Measurements from ENCODE around the gene ZNF792. TPM values are rescaled to one million over a fixed set of nuclear protein-coding genes. Genes with fewer than 3 reads are reported as not detected.
"Not testable (repeated sequence)": the region's sequence is repeated elsewhere in the genome, so short reads cannot be mapped to it uniquely, and the experiment has no call there.

ZNF792 gene
- total RNA-seq, 1 donor from 2014 or later, result 3.3 TPM

DNA sequence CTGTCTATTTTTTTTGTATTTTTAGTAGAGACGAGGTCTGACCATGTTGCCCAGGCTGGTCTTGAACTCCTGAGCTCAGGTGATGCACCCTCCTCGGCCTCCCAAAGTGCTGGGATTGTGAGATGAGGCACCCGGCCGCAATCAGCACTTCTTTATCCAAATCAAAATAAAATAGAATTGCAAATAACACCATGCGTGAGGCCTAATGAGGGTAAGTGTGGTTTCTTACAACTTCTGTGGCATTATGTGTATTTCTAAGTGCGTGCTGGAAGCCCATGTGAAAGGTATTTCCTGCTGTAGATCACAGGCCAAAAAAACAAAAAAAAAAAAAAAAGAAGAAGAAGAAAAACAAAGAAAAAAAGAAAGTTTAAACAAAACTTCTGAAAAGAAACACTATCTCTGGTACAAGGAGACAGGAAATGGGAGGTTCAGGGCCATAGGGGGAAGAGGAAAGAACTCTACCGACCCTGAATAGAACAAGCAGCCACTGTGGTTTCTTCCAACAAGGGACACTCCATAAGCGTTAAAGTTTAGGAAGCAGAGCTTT lies 33.1 kb upstream of the ZNF792 start:
- no peak overlapping the region for H3K4me3 ChIP-seq (ENCODE audit: low read depth, low read length)
- DNase-seq (ENCODE audit: low read depth), result no peak
- TF ChIP-seq, protein P1, sequence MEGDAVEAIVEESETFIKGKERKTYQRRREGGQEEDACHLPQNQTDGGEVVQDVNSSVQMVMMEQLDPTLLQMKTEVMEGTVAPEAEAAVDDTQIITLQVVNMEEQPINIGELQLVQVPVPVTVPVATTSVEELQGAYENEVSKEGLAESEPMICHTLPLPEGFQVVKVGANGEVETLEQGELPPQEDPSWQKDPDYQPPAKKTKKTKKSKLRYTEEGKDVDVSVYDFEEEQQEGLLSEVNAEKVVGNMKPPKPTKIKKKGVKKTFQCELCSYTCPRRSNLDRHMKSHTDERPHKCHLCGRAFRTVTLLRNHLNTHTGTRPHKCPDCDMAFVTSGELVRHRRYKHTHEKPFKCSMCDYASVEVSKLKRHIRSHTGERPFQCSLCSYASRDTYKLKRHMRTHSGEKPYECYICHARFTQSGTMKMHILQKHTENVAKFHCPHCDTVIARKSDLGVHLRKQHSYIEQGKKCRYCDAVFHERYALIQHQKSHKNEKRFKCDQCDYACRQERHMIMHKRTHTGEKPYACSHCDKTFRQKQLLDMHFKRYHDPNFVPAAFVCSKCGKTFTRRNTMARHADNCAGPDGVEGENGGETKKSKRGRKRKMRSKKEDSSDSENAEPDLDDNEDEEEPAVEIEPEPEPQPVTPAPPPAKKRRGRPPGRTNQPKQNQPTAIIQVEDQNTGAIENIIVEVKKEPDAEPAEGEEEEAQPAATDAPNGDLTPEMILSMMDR (conservative IDR thresholded peaks at IDR 0.05; ENCODE audit: low read depth, low read length), result no peak

DNA sequence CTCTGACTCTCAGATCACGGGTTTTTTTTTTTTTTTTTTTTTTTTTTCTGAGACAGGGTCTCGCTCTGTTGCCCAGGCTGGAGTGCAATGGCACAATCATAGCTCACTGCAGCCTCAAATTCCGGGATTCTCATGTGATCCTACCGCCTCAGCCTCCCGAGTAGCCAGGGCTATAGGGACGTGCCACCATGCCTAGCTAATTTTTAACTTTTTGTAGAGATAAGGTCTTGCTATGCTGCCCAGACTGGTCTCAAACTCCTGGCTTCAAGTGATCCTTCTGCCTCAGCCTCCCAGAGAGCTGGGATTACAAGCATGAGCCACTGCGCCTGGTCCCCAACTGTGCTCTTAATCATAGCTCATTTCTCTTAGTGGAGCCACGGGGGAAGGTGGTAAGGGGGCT lies 31.5 kb upstream of the ZNF792 start:
- no peak overlapping the region for H3K4me3 ChIP-seq (ENCODE audit: low read depth, low read length)
- DNase-seq (ENCODE audit: low read depth), result no peak

DNA sequence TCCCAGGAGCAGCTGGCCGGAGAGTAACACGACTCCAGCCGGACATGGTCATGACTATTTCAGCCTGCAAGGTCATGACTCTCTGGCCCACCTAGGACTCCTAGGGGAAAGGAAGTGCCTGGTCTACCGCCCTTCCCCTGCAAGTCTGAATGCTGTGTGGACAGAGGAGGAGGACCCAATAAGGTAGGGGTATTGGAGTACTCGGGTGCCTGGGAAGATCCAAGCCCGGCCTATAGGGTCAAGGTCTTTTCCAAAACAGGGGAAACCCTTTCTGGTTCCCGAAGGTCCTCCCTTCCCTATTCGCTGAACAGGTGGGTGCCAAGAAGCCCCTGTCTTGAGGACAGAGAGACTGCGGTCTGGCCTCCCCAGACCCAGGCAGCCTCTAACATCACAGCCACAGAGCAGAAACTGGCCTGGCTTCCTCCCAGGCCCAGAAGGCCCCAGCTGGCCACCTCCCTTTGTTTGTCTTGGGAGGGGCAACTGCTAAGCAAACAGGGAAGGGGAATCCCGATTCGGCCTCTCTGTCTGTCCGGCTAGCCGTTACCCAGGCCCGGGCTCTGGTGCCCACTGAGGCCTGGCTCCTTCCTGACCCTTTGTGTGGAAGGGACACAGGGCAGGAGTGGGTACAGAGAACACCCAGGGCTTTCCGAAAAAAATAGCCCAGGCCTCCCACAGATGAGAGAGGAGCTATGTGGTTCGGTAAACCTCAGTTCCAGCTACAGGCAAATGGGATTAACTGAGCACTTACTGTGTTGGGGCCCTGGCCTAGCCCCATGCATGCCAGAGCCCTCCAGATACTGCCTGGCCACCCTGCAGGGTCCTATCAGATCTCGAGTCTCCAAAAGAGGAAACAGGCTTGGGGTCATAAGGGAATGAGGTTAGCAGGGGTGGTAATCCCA lies 30.9 kb upstream of the ZNF792 start:
- DNase-seq (ENCODE audit: low read depth), result no peak
- no peak overlapping the region for H3K4me3 ChIP-seq (ENCODE audit: low read depth, low read length)
- TF ChIP-seq, protein P1 (conservative IDR thresholded peaks at IDR 0.05; ENCODE audit: low read depth, low read length), result no peak

More for the DNA sequence above, 31.5 kb upstream of the ZNF792 start:
- TF ChIP-seq, protein P1 (conservative IDR thresholded peaks at IDR 0.05; ENCODE audit: low read depth, low read length), result no peak

DNA sequence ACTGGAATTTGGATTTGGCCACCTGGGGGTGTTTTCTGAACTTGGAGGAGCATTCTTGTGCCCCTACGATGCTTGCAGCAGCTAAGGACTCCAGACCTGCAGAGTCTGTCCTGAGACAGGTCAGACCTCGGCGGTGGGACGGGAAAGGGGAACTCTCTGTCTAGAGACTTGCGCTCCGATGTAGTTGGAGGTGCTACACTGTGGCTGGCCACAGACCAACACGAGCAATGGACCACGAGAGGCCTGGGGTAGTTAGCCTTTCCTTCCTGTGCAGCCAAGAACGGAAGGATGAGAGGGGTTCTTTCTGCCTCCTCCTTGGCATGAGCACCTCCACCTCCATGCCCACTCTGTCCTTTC lies 30.2 kb upstream of the ZNF792 start:
- DNase-seq (ENCODE audit: low read depth), result no peak
- H3K4me3 ChIP-seq (ENCODE audit: low read depth, low read length), result no peak overlapping the region
- TF ChIP-seq, protein P1 (conservative IDR thresholded peaks at IDR 0.05; ENCODE audit: low read depth, low read length), result no peak

DNA sequence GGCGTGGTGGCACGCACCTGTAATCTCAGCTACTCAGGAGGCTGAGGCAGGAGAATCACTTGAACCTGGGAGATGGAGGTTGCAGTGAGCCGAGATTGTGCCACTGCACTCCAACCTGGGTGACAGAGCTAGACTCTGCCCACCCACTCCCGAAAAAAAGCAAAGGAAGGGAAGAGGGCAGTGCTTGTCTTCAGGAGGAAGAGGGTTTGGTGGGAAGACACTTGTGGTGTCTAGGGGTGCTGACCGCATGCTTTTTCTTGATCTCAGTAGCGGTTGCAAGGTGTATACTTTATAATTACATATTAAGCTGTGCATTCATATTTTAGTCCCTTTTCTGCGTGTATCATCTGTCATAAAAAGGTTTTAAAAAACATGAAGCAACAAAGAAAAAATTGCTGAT lies 28.6 kb upstream of the ZNF792 start:
- H3K4me3 ChIP-seq (ENCODE audit: low read depth, low read length); DNase-seq (ENCODE audit: low read depth): not testable (repeated sequence)

DNA sequence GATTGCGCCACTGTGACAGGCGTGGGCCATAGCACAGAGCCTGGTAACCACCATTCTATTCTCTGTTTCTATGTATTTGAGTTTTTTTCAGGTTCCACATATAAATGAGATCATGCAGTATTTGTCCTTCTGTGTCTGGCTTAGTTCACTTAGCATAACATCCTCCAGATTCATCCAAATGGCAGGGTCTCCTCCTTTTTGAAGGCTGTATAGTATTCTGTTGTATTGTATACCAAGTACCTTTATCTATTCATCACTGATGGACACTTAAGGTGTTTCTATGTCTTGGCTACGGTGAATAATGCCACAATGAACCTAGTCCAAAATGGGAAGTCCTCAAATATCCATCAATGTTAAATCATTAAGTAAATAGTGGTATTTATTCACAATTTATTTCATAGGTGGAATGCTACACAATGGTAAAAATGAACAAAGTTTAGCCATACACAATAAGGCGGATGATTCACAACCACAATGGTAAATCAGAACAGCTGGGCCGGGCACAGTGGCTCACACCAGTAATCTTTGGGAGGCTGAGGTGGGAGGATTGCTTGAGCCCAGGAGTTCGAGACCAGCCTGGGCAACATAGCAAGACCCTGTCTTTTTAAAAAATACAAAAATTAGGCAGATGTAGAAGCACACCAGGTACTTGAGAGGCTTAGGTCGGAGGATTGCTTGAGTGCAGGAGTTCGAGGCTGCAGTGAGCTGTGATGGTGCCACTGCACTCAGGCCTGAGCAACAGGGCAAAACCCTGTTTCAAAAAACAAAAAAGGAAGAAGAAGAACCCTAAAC lies 27.7 kb upstream of the ZNF792 start:
- H3K4me3 ChIP-seq (ENCODE audit: low read depth, low read length), result no peak overlapping the region
- DNase-seq (ENCODE audit: low read depth), result no peak
- TF ChIP-seq, protein P1 (conservative IDR thresholded peaks at IDR 0.05; ENCODE audit: low read depth, low read length), result no peak

DNA sequence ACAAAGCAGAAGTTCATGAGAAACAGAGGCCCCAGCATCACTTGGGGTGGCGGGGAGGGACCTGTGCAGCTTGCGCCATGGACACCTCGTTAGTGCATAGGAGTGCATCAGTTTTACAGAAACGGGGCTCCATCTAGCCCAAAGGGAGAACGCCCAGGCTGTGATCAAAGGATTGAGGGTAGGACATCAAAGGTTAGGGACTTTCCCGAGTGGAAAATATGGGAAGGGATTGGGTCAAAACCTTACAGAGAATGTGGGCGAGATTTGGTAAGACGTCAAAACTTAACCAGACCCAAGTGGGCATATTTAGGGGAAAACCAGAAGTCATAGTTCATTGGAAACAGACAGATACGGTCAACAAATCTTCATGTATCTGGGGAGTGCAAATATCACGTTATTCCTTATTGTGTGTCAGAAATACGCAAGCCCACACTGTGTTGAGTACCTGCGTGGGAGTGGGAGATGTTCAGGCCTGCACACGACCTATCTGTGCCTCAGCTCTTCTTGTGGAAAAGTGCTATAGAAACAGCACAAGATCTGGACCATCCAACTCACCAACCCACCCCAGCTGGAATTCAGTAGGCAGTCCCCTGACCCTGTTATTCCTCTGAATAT lies 26.7 kb upstream of the ZNF792 start:
- TF ChIP-seq, protein P1 (conservative IDR thresholded peaks at IDR 0.05; ENCODE audit: low read depth, low read length), result no peak
- DNase-seq (ENCODE audit: low read depth), result no peak
- no peak overlapping the region for H3K4me3 ChIP-seq (ENCODE audit: low read depth, low read length)

Measured in epithelial cell of proximal tubule (primary cell).